Smooth muscle cell (in vitro differentiated cells): Measurements from ENCODE around the gene GGA3. TPM values are rescaled to one million over a fixed set of nuclear protein-coding genes. Genes with fewer than 3 reads are reported as not detected.

Source experiments
- DNase-seq: peaks from one replicate; lab custom pipeline; 2025; ENCODE audit not compliant: unreplicated experiment; lab: John Stamatoyannopoulos, UW
- H2AFZ ChIP-seq: fragments of 200-600 bp; sonication (generic); 2 replicates; pipeline ENCODE4 v1.6.0; 2016; ENCODE audit warnings: antibody characterized with exemption, low read depth, mild to moderate bottlenecking
- H3F3A ChIP-seq: fragments of 200-600 bp; sonication (generic); 2 replicates; pipeline ENCODE4 v1.6.0; 2017; ENCODE audit warnings: antibody characterized with exemption, low read depth
- H3K27ac ChIP-seq: fragments of 200-600 bp; sonication (generic); 2 replicates; pipeline ENCODE4 v1.5.1; 2016; ENCODE audit warnings: low read depth, mild to moderate bottlenecking
- H3K27me3 ChIP-seq: fragments of 200-600 bp; sonication (generic); 2 replicates; pipeline ENCODE4 v1.6.1; 2016; ENCODE audit warnings: low read depth, mild to moderate bottlenecking
- H3K36me3 ChIP-seq: fragments of 200-600 bp; sonication (generic); 2 replicates; pipeline ENCODE4 v1.5.1; 2016; ENCODE audit warnings: low read depth
- H3K4me1 ChIP-seq: fragments of 200-600 bp; sonication (generic); 2 replicates; pipeline ENCODE4 v1.5.1; 2016; ENCODE audit warnings: low read depth
- H3K4me2 ChIP-seq: fragments of 200-600 bp; sonication (generic); 2 replicates; pipeline ENCODE4 v1.6.0; 2016; ENCODE audit warnings: mild to moderate bottlenecking
- H3K4me3 ChIP-seq: fragments of 200-600 bp; sonication (generic); 2 replicates; pipeline ENCODE4 v1.5.1; 2016; ENCODE audit warnings: mild to moderate bottlenecking
- H3K79me2 ChIP-seq: fragments of 200-600 bp; sonication (generic); 2 replicates; pipeline ENCODE4 v1.6.0; 2016; ENCODE audit warnings: low read depth, mild to moderate bottlenecking
- H3K9ac ChIP-seq: fragments of 200-600 bp; sonication (generic); 2 replicates; pipeline ENCODE4 v1.6.0; 2016; ENCODE audit warnings: low read depth
- H3K9me3 ChIP-seq: fragments of 200-600 bp; sonication (generic); replicated peaks from 2 replicates; pipeline ENCODE4 v1.5.1; 2016; ENCODE audit warnings: low read depth
- H4K20me1 ChIP-seq: fragments of 200-600 bp; sonication (generic); 2 replicates; pipeline ENCODE4 v1.6.0; 2016; ENCODE audit warnings: low read depth
- CTCF ChIP-seq: fragments of 200-600 bp; sonication (generic); IDR thresholded peaks from 2 replicates; pipeline ENCODE4 v1.5.1; 2017; ENCODE audit warnings: borderline replicate concordance, mild to moderate bottlenecking, antibody characterized with exemption; ENCODE audit not compliant: insufficient read depth, poor library complexity, severe bottlenecking
- WGBS: methylation state at CpG from one replicate; pipeline ENCODE4 v1.1.7; 2016; ENCODE audit warnings: low lambda C conversion rate; 5-methylcytosine and 5-hydroxymethylcytosine counted together
- polyA plus RNA-seq: library from polyadenylated mRNA; unstranded; fragments of >200 nt; fragmentation: Nextera tagmentation; extraction: Ambion mirVana; gene quantifications from 2 replicates; pipeline ENCODE4 v1.2.1, GENCODE V29; 2016
- total RNA-seq: library from RNA; depleted of rRNA; stranded (reverse); fragments of >200 nt; gene quantifications from 2 replicates; pipeline ENCODE4 v1.2.3, GENCODE V29; 2014

The GGA3 gene
- total and polyA plus RNA-seq, 2 experiments from 2014 or later, result 20.5 to 23.9 TPM

GRCh38 chr17:75245011-75245410, 16.4 kb downstream of the GGA3 start:
- Histone ChIP-seq H3K27ac (no peak overlapping the region), H3K79me2 (peaks cover 21% of the 10 kb centered on the region), H3F3A (no peaks in the 10 kb centered on the region), H3K36me3 (no peaks in the 10 kb centered on the region), H2AFZ (no peak overlapping the region), H3K9ac (no peak overlapping the region), H3K4me1 (no peaks in the 10 kb centered on the region), H3K9me3 (no peaks in the 10 kb centered on the region), H3K4me3 (no peak overlapping the region), H3K27me3 (no peaks in the 10 kb centered on the region), H4K20me1 (peaks cover 27% of the 10 kb centered on the region), H3K4me2 (no peak overlapping the region)
- TF ChIP-seq CTCF, result no peak
- WGBS, result 97% methylated on average over 6 of the region's 6 CpGs
- no peak for DNase-seq

GRCh38 chr17:75244133-75244866, 17.1 kb downstream of the GGA3 start:
- Histone ChIP-seq H3K4me3 (no peak overlapping the region), H4K20me1 (peaks cover 20% of the 10 kb centered on the region), H3K4me1 (no peaks in the 10 kb centered on the region), H3K4me2 (no peak overlapping the region), H3K36me3 (no peaks in the 10 kb centered on the region), H3K79me2 (peaks cover 20% of the 10 kb centered on the region), H3K9me3 (no peaks in the 10 kb centered on the region), H2AFZ (no peak overlapping the region), H3K27me3 (no peaks in the 10 kb centered on the region), H3K27ac (no peak overlapping the region), H3F3A (no peaks in the 10 kb centered on the region), H3K9ac (no peak overlapping the region)
- WGBS, result 98% methylated on average over 22 of the region's 22 CpGs
- no peak for DNase-seq
- TF ChIP-seq CTCF, result no peak

DNA sequence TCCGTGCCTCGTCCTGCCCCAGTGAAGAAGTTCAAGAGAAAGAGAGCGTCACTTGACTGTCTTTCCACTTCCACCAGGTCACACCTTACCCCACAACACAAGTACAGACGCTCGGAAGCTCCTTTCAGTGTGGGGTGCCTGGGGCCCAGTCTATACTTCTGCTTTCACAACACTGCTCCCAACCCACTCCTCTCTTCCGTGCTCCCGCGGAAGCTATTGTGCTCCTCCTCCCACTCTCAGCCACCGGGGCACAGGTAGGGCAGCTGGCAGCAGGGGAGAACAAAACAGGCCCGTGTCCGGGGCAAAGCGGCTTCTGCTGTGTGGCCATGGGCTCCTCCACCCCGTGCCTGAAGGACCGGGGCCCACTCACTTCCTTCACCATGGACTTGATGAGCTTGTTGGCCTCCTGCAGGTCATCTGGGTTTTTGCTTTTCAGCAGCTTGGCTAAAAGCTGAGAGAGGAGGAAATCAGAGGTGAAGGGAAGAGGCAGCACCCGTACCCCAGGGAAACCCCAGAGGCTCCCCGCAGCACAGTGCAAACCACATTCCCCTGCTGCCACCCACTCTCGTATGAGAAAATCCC, 18.9 kb downstream of the GGA3 start:
- peaks cover under 1% of the 10 kb centered on the region for H3F3A ChIP-seq
- H3K36me3 ChIP-seq, result no peaks in the 10 kb centered on the region
- H3K4me2 ChIP-seq, result no peak overlapping the region
- TF ChIP-seq CTCF, result no peak
- DNase-seq, result no peak
- no peaks in the 10 kb centered on the region for H3K9me3 ChIP-seq
- H3K79me2 ChIP-seq, result peaks cover 8% of the 10 kb centered on the region
- WGBS, result 98% methylated on average over 17 of the region's 17 CpGs
- no peaks in the 10 kb centered on the region for H3K27me3 ChIP-seq
- H3K9ac ChIP-seq, result no peak overlapping the region
- no peak overlapping the region for H3K27ac ChIP-seq
- no peak overlapping the region for H2AFZ ChIP-seq
- H3K4me1 ChIP-seq, result no peaks in the 10 kb centered on the region
- H3K4me3 ChIP-seq, result no peak overlapping the region
- H4K20me1 ChIP-seq, result peaks cover 14% of the 10 kb centered on the region
